HepG2 (cell line): ENCODE data around the gene SRCIN1. TPM values are rescaled to one million over a fixed set of nuclear protein-coding genes. Genes with fewer than 3 reads are reported as not detected.

ENCODE experiments used
- ATF3 ChIP-seq: sonication (generic); formaldehyde crosslinking; IDR thresholded peaks from 2 replicates; pipeline ENCODE4 v1.4.0; 2020; ENCODE audit warnings: missing genetic modification reagents
- CERS6 ChIP-seq: sonication (generic); formaldehyde crosslinking; IDR thresholded peaks from 2 replicates; pipeline ENCODE4 v1.5.0; 2020; ENCODE audit warnings: missing genetic modification reagents
- CHCHD3 ChIP-seq: sonication (generic); formaldehyde crosslinking; IDR thresholded peaks from 2 replicates; pipeline ENCODE4 v1.8.0; 2022; ENCODE audit warnings: mild to moderate bottlenecking, missing genetic modification reagents, moderate library complexity
- DR1 ChIP-seq: sonication (generic); formaldehyde crosslinking; IDR thresholded peaks from 2 replicates; pipeline ENCODE4 v1.8.0; 2021; ENCODE audit warnings: mild to moderate bottlenecking, missing genetic modification reagents, inconsistent platforms
- SNAPC4 ChIP-seq: sonication (generic); formaldehyde crosslinking; IDR thresholded peaks from 2 replicates; pipeline ENCODE4 v1.4.0; 2020; ENCODE audit warnings: mild to moderate bottlenecking, missing genetic modification reagents
- SRY ChIP-seq: sonication (generic); formaldehyde crosslinking; IDR thresholded peaks from 2 replicates; pipeline ENCODE4 v1.8.0; 2022; ENCODE audit warnings: mild to moderate bottlenecking, missing genetic modification reagents
- TEAD2 ChIP-seq: sonication (generic); formaldehyde crosslinking; IDR thresholded peaks from 2 replicates; pipeline ENCODE4 v1.9.0; 2021; ENCODE audit warnings: missing genetic modification reagents
- U2AF1 ChIP-seq: fragments of 200-400 bp; formaldehyde crosslinking; optimal IDR thresholded peaks from 2 replicates; pipeline ENCODE3; 2017; ENCODE audit warnings: mild to moderate bottlenecking, low read depth, low read length
- ZIK1 ChIP-seq: sonication (generic); formaldehyde crosslinking; IDR thresholded peaks from 2 replicates; pipeline ENCODE4 v1.5.0; 2020; ENCODE audit warnings: mild to moderate bottlenecking, low read depth, missing genetic modification reagents, borderline replicate concordance
- ZNF616 ChIP-seq: sonication (generic); formaldehyde crosslinking; IDR thresholded peaks from 2 replicates; pipeline ENCODE4 v1.5.0; 2020; ENCODE audit warnings: low read depth, mild to moderate bottlenecking, missing genetic modification reagents
- ZNF839 ChIP-seq: sonication (generic); formaldehyde crosslinking; IDR thresholded peaks from 2 replicates; pipeline ENCODE4 v1.4.0; 2020; ENCODE audit warnings: missing genetic modification reagents, mild to moderate bottlenecking, borderline replicate concordance
- polyA plus RNA-seq, 8 experiments: library from polyadenylated mRNA; depleted of rRNA in 3 of 8; stranded (reverse) in 7 of 8; unstranded in 1 of 8; fragments of >200 nt; fragmentation: Illumina TruSeq in 4 of 8; extraction: Trizol in 4 of 8; gene quantifications; 2 replicates each; pipeline versions ENCODE4 v1.2.1 to v1.2.3, GENCODE V29; 2011 to 2016; ENCODE audit warnings: low read depth in 4 of 8, missing spikeins in 1 of 8, mixed read lengths in 1 of 8; ENCODE audit not compliant: insufficient read depth in 1 of 8
- total RNA-seq, 5 experiments: library from RNA; depleted of rRNA; stranded (reverse); fragments of >200 nt; fragmentation: Illumina TruSeq; extraction: Trizol; gene quantifications; 2 replicates each; pipeline ENCODE4 v1.2.3, GENCODE V29; 2016; ENCODE audit warnings: low read depth in 1 of 5
- TF ChIP-seq, protein P1 (sequence below): sonication (generic); formaldehyde crosslinking; IDR thresholded peaks from 2 replicates; pipeline ENCODE4 v1.4.0; 2020; ENCODE audit warnings: missing genetic modification reagents
- TF ChIP-seq, protein P2 (sequence below): sonication (generic); formaldehyde crosslinking; IDR thresholded peaks from 2 replicates; pipeline ENCODE4 v1.8.0; 2022; ENCODE audit warnings: missing genetic modification reagents, mild to moderate bottlenecking, inconsistent platforms, borderline replicate concordance
- TF ChIP-seq, protein P3 (sequence below): sonication (generic); formaldehyde crosslinking; IDR thresholded peaks from 2 replicates; pipeline ENCODE4 v1.5.0; 2020; ENCODE audit warnings: mild to moderate bottlenecking, missing genetic modification reagents
- TF ChIP-seq, protein P4 (sequence below): sonication (generic); IDR thresholded peaks from 2 replicates; pipeline ENCODE4 v1.6.1; 2016; ENCODE audit warnings: low read depth, borderline replicate concordance

Gene SRCIN1
- total and polyA plus RNA-seq, 2 of the 13 experiments (the other 11 are each of a cell fraction or from before 2014, with no cell fraction given), result 1.2 to 9.6 TPM

- TF ChIP-seq, protein P1, sequence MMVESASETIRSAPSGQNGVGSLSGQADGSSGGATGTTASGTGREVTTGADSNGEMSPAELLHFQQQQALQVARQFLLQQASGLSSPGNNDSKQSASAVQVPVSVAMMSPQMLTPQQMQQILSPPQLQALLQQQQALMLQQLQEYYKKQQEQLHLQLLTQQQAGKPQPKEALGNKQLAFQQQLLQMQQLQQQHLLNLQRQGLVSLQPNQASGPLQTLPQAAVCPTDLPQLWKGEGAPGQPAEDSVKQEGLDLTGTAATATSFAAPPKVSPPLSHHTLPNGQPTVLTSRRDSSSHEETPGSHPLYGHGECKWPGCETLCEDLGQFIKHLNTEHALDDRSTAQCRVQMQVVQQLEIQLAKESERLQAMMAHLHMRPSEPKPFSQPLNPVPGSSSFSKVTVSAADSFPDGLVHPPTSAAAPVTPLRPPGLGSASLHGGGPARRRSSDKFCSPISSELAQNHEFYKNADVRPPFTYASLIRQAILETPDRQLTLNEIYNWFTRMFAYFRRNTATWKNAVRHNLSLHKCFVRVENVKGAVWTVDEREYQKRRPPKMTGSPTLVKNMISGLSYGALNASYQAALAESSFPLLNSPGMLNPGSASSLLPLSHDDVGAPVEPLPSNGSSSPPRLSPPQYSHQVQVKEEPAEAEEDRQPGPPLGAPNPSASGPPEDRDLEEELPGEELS (CRISPR knock-in tag), result no peak
- TF ChIP-seq ZNF616 (0 out of 2 replicates have a peak, but pooled peaks have one; percentile 7), U2AF1 (no peak), ZIK1 (CRISPR knock-in tag) (no peak), ATF3 (no peak), DR1 (no peak), CERS6 (CRISPR knock-in tag) (no peak), SNAPC4 (CRISPR knock-in tag) (no peak), CHCHD3 (CRISPR knock-in tag) (peak; percentile 48; the same call in 1 of the 2 replicates), SRY (no peak), TEAD2 (CRISPR knock-in tag) (no peak), ZNF839 (CRISPR knock-in tag) (no peak)
- TF ChIP-seq, protein P2, sequence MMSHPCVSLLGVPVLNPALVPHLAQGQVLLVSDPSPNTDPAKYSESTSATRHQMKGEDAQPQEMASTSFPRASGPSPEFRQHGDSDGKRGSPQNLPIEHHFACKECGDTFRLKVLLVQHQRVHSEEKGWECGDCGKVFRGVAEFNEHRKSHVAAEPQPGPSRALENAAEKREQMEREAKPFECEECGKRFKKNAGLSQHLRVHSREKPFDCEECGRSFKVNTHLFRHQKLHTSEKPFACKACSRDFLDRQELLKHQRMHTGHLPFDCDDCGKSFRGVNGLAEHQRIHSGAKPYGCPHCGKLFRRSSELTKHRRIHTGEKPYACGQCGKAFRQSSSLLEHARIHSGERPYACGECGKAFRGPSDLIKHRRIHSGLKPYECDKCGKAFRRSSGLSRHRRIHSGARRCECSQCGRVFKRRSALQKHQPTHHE (CRISPR knock-in tag), result no peak
- TF ChIP-seq, protein P3, sequence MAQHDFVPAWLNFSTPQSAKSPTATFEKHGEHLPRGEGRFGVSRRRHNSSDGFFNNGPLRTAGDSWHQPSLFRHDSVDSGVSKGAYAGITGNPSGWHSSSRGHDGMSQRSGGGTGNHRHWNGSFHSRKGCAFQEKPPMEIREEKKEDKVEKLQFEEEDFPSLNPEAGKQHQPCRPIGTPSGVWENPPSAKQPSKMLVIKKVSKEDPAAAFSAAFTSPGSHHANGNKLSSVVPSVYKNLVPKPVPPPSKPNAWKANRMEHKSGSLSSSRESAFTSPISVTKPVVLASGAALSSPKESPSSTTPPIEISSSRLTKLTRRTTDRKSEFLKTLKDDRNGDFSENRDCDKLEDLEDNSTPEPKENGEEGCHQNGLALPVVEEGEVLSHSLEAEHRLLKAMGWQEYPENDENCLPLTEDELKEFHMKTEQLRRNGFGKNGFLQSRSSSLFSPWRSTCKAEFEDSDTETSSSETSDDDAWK (CRISPR knock-in tag), result no peak
- TF ChIP-seq, protein P4, sequence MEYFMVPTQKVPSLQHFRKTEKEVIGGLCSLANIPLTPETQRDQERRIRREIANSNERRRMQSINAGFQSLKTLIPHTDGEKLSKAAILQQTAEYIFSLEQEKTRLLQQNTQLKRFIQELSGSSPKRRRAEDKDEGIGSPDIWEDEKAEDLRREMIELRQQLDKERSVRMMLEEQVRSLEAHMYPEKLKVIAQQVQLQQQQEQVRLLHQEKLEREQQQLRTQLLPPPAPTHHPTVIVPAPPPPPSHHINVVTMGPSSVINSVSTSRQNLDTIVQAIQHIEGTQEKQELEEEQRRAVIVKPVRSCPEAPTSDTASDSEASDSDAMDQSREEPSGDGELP, result 0 out of 2 replicates have a peak, but pooled peaks have one; percentile 40
These were observed 14.3 kb upstream of the SRCIN1 start (continued) for GRCh38 chr17:38619937-38620550.
